Suprapubic skin (tissue), 3 donors: ENCODE measurements around the gene PAK5.

Source experiments
- CTCF ChIP-seq, 2 donors: fragments of 200-600 bp in 1 of 2; fragments of 450-650 bp in 1 of 2; sonication (generic) in 1 of 2; IDR thresholded peaks; one replicate each; pipeline ENCODE4 v1.5.1; 2016 to 2019; ENCODE audit warnings: antibody characterized with exemption in 2 of 2, mild to moderate bottlenecking in 1 of 2, moderate library complexity in 1 of 2
- POLR2A ChIP-seq, 2 donors: fragments of 450-650 bp; IDR thresholded peaks; one replicate each; pipeline ENCODE4 v1.6.1; 2017; ENCODE audit warnings: antibody characterized with exemption in 2 of 2, mild to moderate bottlenecking in 2 of 2, moderate library complexity in 2 of 2

GRCh38 chr20:9628141-9628540 lies 210.7 kb downstream of the PAK5 start:
- TF ChIP-seq POLR2A (IDR thresholded peaks at IDR 0.05) = no peak
- no peak for TF ChIP-seq CTCF (IDR thresholded peaks at IDR 0.05)
